ENCODE data around the gene TNFRSF17. TPM values are rescaled to one million over a fixed set of nuclear protein-coding genes. Genes with fewer than 3 reads are reported as not detected.

Gene TNFRSF17
- total and polyA plus RNA-seq, 2 of the 13 experiments (the other 11 are each of a cell fraction or from before 2014, with no cell fraction given): not detected

GRCh38 chr16:11915644-11916523 is 49.1 kb upstream of the TNFRSF17 start, which contains the start of gene GSPT1 (continued):
- peak; percentile 100 for TF ChIP-seq ZNF740 (CRISPR knock-in tag; IDR thresholded peaks at IDR 0.05)
- TF ChIP-seq STAG1 (CRISPR knock-in tag; IDR thresholded peaks at IDR 0.05): no peak
- no peak; the same call in 1 of the 2 replicates for TF ChIP-seq TIGD3 (CRISPR knock-in tag; IDR thresholded peaks at IDR 0.05; ENCODE audit: borderline replicate concordance)
- peak; percentile 85; the same call in 1 of the 2 replicates for TF ChIP-seq ZBTB42 (CRISPR knock-in tag; IDR thresholded peaks at IDR 0.05)
- TF ChIP-seq ZNF235 (CRISPR knock-in tag; IDR thresholded peaks at IDR 0.05; ENCODE audit: borderline replicate concordance): peak; percentile 91
- TF ChIP-seq BCL6 (CRISPR knock-in tag; IDR thresholded peaks at IDR 0.05): peak; percentile 56
- TF ChIP-seq ZNF484 (CRISPR knock-in tag; IDR thresholded peaks at IDR 0.05; ENCODE audit: borderline replicate concordance, low read depth): no peak
- peak; percentile 76 for TF ChIP-seq RARA (CRISPR knock-in tag; IDR thresholded peaks at IDR 0.05)
- TF ChIP-seq ZNF263 (CRISPR knock-in tag; IDR thresholded peaks at IDR 0.05): peak; percentile 82
- peak; percentile 90 for TF ChIP-seq MXD1 (CRISPR knock-in tag; IDR thresholded peaks at IDR 0.05)
- TF ChIP-seq CREB3 (CRISPR knock-in tag; IDR thresholded peaks at IDR 0.05): no peak
- TF ChIP-seq ZNF598 (CRISPR knock-in tag; IDR thresholded peaks at IDR 0.05; ENCODE audit: borderline replicate concordance): 0 out of 2 replicates have a peak, but pooled peaks have one; percentile 20
- peak; percentile 94 for TF ChIP-seq GMEB1 (CRISPR knock-in tag; IDR thresholded peaks at IDR 0.05; ENCODE audit: borderline replicate concordance)
- no peak for TF ChIP-seq ZNF10 (CRISPR knock-in tag; IDR thresholded peaks at IDR 0.05; ENCODE audit: borderline replicate concordance, low read depth)
- TF ChIP-seq RARG (CRISPR knock-in tag; IDR thresholded peaks at IDR 0.05; ENCODE audit: low read depth): no peak
- peak; percentile 78; the same call in 1 of the 2 replicates for TF ChIP-seq THAP7 (CRISPR knock-in tag; IDR thresholded peaks at IDR 0.05)
- TF ChIP-seq RFX1 (IDR thresholded peaks at IDR 0.05): no peak
- TF ChIP-seq SRF (IDR thresholded peaks at IDR 0.05; ENCODE audit: low read depth, low read length): no peak
- no peak for TF ChIP-seq LCORL (IDR thresholded peaks at IDR 0.05)
- peak; percentile 91 for TF ChIP-seq LCORL (CRISPR knock-in tag; IDR thresholded peaks at IDR 0.05)

Data from HepG2 (cell line).